Measurements from ENCODE around the gene CACNA2D1. TPM values are rescaled to one million over a fixed set of nuclear protein-coding genes. Genes with fewer than 3 reads are reported as not detected.

CACNA2D1 gene
- total RNA-seq, 1 experiment from 2014 or later: 36.2 TPM

- Histone ChIP-seq H3K79me2 (ENCODE audit: insufficient read depth, low read length) (peaks cover 2% of the 10 kb centered on the region; the same call in 1 of the 2 replicates), H3K4me1 (ENCODE audit: insufficient read depth, low read length) (no peaks in the 10 kb centered on the region), H4K91ac (ENCODE audit: insufficient read length, low read depth, low read length) (no peak overlapping the region), H3K56ac (ENCODE audit: insufficient read length, low read depth, low read length) (no peak overlapping the region), H2AFZ (ENCODE audit: low read length) (no peak overlapping the region), H3K79me1 (ENCODE audit: insufficient read depth, low read depth, low read length, poor library complexity, severe bottlenecking) (no peaks in the 10 kb centered on the region), H3T11ph (ENCODE audit: low read length) (no peak overlapping the region), H2BK12ac (ENCODE audit: insufficient read length, low read depth, low read length) (no peak overlapping the region), H4K8ac (replicated peaks; ENCODE audit: insufficient read length, low read depth, low read length) (no peak overlapping the region), H4K20me1 (ENCODE audit: control insufficient read depth, insufficient read depth, insufficient read length) (no peaks in the 10 kb centered on the region), H3K27ac (ENCODE audit: insufficient read length, low read depth, low read length) (no peak overlapping the region), H3K9me3 (ENCODE audit: control insufficient read depth, low read depth, low read length) (no peaks in the 10 kb centered on the region), H3K23me2 (ENCODE audit: insufficient read length, low read depth, low read length, poor library complexity, severe bottlenecking) (no peaks in the 10 kb centered on the region), H3K27me3 (ENCODE audit: insufficient read depth, low read length) (no peaks in the 10 kb centered on the region), H3K18ac (ENCODE audit: insufficient read length, low read depth, low read length) (no peak overlapping the region), H4K5ac (ENCODE audit: insufficient read length, low read depth, low read length) (no peak overlapping the region), H3K23ac (ENCODE audit: insufficient read length, low read depth, low read length) (no peak overlapping the region), H3K9ac (ENCODE audit: extremely low read depth, insufficient read length, low read length) (no peak overlapping the region), H2BK5ac (ENCODE audit: insufficient read length, low read length) (no peak overlapping the region), H3K4ac (ENCODE audit: low read depth, low read length) (no peak overlapping the region), H3K4me2 (ENCODE audit: insufficient read depth, insufficient read length, low read length) (no peak overlapping the region), H2BK15ac (ENCODE audit: low read depth, low read length) (no peak overlapping the region), H2BK120ac (ENCODE audit: low read depth, low read length, poor library complexity, severe bottlenecking) (no peak overlapping the region), H3K14ac (ENCODE audit: insufficient read depth, low read length) (no peak overlapping the region), H2AK5ac (ENCODE audit: insufficient read length, low read length) (no peak overlapping the region), H2BK20ac (ENCODE audit: low read depth, low read length, poor library complexity, severe bottlenecking) (no peak overlapping the region)
- 0 out of 4 replicates have a peak, but pooled peaks cover 0 to 2% of the 10 kb centered on the region in 2 experiments for H3K4me1 Mint-ChIP-seq
- no peak for TF ChIP-seq CTCF (conservative IDR thresholded peaks at IDR 0.05)
- H3K27me3 Mint-ChIP-seq (ENCODE audit: low read depth): no peaks in the 10 kb centered on the region
- no CpG with 5 or more reads among the region's 1 CpG for WGBS (ENCODE audit: extremely low coverage, insufficient read length, low lambda C conversion rate)
- peaks cover 2 to 5% (median 3%) of the 10 kb centered on the region in 3 experiments; a peak in 4 of 7 replicates for H3K36me3 Mint-ChIP-seq (ENCODE audit: insufficient read depth in 1 of 3, low read depth in 3 of 3)
- H3K27ac Mint-ChIP-seq: no peak overlapping the region
- H3K4me3 Mint-ChIP-seq: no peak overlapping the region
- no peak for DNase-seq
- peaks cover 0 to 1% of the 10 kb centered on the region in 2 experiments; a peak in 1 of 5 replicates for H3K9me3 Mint-ChIP-seq
These were observed 24.4 kb downstream of the CACNA2D1 start for GRCh38 chr7:82419200-82419599.
